ENCODE data around the gene CHD3. TPM values are rescaled to one million over a fixed set of nuclear protein-coding genes. Genes with fewer than 3 reads are reported as not detected.

Gene CHD3
- polyA plus RNA-seq, 1 donor from 2014 or later, result 115 TPM

DNA sequence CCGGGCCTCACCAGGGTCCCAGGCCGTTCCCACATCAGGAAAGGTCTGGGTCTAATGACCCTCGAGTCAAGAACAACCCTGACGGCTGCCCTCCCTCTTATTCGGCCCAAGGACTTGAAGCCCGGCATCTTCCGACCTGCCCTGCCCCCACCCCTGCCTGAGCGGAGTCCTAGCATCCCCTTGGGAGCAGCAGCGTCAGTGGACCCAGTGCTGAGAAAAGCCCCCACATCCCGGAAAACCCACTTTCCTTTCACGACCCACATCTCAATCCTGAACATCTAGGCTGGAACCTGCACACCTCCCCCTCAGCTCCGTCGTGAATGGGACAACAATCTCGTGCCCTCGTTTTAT lies 33.0 kb upstream of the CHD3 start:
- H4K20me1 ChIP-seq (ENCODE audit: insufficient read depth), result peaks cover 20% of the 10 kb centered on the region

DNA sequence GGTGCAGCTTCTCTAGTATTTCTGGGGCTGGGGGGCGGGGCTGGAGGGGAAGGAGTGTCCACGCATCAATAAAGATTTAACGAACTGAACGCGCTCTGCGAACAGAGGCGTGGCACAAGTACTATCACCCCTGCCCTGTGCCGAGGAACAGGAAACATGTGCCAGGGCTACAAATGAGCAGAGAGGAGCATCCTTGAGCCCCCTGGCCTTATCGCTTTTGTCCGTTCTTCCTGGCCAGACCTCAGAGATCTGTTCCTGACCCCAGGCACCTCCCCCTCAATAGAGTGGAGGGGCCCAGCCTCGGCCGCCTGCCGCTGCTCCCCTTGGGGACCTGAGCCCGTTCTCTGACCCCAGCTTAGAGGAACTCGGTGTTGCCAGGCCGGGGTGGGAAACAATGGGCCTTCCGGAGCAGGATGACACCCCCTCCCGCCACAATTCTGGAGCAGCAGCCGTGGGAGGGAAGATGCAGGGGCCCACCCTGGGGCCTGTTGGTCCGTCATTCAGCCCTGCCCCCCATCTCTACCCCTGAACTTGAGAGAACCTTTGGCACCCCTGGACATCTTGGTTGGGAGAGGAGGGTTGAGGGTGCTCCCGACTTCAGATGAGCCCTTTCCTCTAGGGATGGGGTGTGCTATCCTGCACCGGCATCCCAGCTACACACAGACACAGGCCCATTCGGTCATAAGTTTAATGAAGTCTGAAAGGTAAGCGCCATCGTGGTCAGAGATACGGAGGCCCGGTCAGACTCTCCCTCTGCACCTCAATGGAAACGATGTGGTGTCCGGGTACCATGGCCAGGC lies 32.4 kb upstream of the CHD3 start:
- peak overlapping the region; percentile 98 for H3K27ac ChIP-seq (ENCODE audit: low read length)
- no peak for TF ChIP-seq EZH2 (IDR thresholded peaks at IDR 0.05; ENCODE audit: borderline replicate concordance, insufficient read depth, low read length, poor library complexity, severe bottlenecking)
- TF ChIP-seq, protein P1, sequence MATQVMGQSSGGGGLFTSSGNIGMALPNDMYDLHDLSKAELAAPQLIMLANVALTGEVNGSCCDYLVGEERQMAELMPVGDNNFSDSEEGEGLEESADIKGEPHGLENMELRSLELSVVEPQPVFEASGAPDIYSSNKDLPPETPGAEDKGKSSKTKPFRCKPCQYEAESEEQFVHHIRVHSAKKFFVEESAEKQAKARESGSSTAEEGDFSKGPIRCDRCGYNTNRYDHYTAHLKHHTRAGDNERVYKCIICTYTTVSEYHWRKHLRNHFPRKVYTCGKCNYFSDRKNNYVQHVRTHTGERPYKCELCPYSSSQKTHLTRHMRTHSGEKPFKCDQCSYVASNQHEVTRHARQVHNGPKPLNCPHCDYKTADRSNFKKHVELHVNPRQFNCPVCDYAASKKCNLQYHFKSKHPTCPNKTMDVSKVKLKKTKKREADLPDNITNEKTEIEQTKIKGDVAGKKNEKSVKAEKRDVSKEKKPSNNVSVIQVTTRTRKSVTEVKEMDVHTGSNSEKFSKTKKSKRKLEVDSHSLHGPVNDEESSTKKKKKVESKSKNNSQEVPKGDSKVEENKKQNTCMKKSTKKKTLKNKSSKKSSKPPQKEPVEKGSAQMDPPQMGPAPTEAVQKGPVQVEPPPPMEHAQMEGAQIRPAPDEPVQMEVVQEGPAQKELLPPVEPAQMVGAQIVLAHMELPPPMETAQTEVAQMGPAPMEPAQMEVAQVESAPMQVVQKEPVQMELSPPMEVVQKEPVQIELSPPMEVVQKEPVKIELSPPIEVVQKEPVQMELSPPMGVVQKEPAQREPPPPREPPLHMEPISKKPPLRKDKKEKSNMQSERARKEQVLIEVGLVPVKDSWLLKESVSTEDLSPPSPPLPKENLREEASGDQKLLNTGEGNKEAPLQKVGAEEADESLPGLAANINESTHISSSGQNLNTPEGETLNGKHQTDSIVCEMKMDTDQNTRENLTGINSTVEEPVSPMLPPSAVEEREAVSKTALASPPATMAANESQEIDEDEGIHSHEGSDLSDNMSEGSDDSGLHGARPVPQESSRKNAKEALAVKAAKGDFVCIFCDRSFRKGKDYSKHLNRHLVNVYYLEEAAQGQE (IDR thresholded peaks at IDR 0.05; ENCODE audit: borderline replicate concordance), result no peak
- no peak for TF ChIP-seq RAD21 (conservative IDR thresholded peaks at IDR 0.05)
- no peak for TF ChIP-seq EP300 (conservative IDR thresholded peaks at IDR 0.05; ENCODE audit: poor library complexity, severe bottlenecking)
- TF ChIP-seq, protein P2, sequence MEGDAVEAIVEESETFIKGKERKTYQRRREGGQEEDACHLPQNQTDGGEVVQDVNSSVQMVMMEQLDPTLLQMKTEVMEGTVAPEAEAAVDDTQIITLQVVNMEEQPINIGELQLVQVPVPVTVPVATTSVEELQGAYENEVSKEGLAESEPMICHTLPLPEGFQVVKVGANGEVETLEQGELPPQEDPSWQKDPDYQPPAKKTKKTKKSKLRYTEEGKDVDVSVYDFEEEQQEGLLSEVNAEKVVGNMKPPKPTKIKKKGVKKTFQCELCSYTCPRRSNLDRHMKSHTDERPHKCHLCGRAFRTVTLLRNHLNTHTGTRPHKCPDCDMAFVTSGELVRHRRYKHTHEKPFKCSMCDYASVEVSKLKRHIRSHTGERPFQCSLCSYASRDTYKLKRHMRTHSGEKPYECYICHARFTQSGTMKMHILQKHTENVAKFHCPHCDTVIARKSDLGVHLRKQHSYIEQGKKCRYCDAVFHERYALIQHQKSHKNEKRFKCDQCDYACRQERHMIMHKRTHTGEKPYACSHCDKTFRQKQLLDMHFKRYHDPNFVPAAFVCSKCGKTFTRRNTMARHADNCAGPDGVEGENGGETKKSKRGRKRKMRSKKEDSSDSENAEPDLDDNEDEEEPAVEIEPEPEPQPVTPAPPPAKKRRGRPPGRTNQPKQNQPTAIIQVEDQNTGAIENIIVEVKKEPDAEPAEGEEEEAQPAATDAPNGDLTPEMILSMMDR (IDR thresholded peaks at IDR 0.05; ENCODE audit: poor library complexity, severe bottlenecking), result no peak
- TF ChIP-seq TAF1 (IDR thresholded peaks at IDR 0.05; ENCODE audit: low read depth), result no peak
- no peak for TF ChIP-seq POLR2AphosphoS5 (IDR thresholded peaks at IDR 0.05)
- TF ChIP-seq MXI1 (conservative IDR thresholded peaks at IDR 0.05; ENCODE audit: poor library complexity, severe bottlenecking), result no peak
- no peak for TF ChIP-seq SMC3 (conservative IDR thresholded peaks at IDR 0.05; ENCODE audit: poor library complexity)
- H2AFZ ChIP-seq (ENCODE audit: low read depth, low read length), result no peak overlapping the region
- peaks cover 13% of the 10 kb centered on the region for H3F3A ChIP-seq (ENCODE audit: insufficient read depth, low read length, poor library complexity, severe bottlenecking)
- H3K4me3 ChIP-seq (ENCODE audit: low read length), result peak overlapping the region; percentile 85
- H3K4me2 ChIP-seq (ENCODE audit: low read length), result peak overlapping the region; percentile 97
- peaks cover 18% of the 10 kb centered on the region for H3K79me2 ChIP-seq (replicated peaks; ENCODE audit: insufficient read depth, low read length)
- no peaks in the 10 kb centered on the region for H3K9me3 ChIP-seq (ENCODE audit: low read length)
- peak overlapping the region; percentile 92 for H3K9ac ChIP-seq (ENCODE audit: low read length)
- H4K20me1 ChIP-seq (ENCODE audit: insufficient read depth), result peaks cover 16% of the 10 kb centered on the region
- no peaks in the 10 kb centered on the region for H3K27me3 ChIP-seq (ENCODE audit: insufficient read depth, low read depth, low read length)
- H3K36me3 ChIP-seq (ENCODE audit: insufficient read depth, low read length), result peaks cover 3% of the 10 kb centered on the region
- no peaks in the 10 kb centered on the region for H3K9me2 ChIP-seq (ENCODE audit: insufficient read depth, low read length)

More for the DNA sequence above, 33.0 kb upstream of the CHD3 start:
- H3F3A ChIP-seq (ENCODE audit: insufficient read depth, low read length, poor library complexity, severe bottlenecking), result peaks cover 13% of the 10 kb centered on the region
- peak overlapping the region; percentile 19 for H3K4me3 ChIP-seq (ENCODE audit: low read length)
- no peak overlapping the region for H3K27ac ChIP-seq (ENCODE audit: low read length)
- no peak overlapping the region for H3K4me2 ChIP-seq (ENCODE audit: low read length)
- no peaks in the 10 kb centered on the region for H3K9me3 ChIP-seq (ENCODE audit: low read length)
- TF ChIP-seq, protein P2 (IDR thresholded peaks at IDR 0.05; ENCODE audit: poor library complexity, severe bottlenecking), result no peak
- TF ChIP-seq, protein P1 (IDR thresholded peaks at IDR 0.05; ENCODE audit: borderline replicate concordance), result no peak
- TF ChIP-seq POLR2AphosphoS5 (IDR thresholded peaks at IDR 0.05) (no peak), SMC3 (conservative IDR thresholded peaks at IDR 0.05; ENCODE audit: poor library complexity) (no peak), EP300 (conservative IDR thresholded peaks at IDR 0.05; ENCODE audit: poor library complexity, severe bottlenecking) (no peak), MXI1 (conservative IDR thresholded peaks at IDR 0.05; ENCODE audit: poor library complexity, severe bottlenecking) (no peak), EZH2 (IDR thresholded peaks at IDR 0.05; ENCODE audit: borderline replicate concordance, insufficient read depth, low read length, poor library complexity, severe bottlenecking) (no peak), RAD21 (conservative IDR thresholded peaks at IDR 0.05) (no peak), TAF1 (IDR thresholded peaks at IDR 0.05; ENCODE audit: low read depth) (no peak)
- H3K79me2 ChIP-seq (replicated peaks; ENCODE audit: insufficient read depth, low read length), result peaks cover 18% of the 10 kb centered on the region
- H3K36me3 ChIP-seq (ENCODE audit: insufficient read depth, low read length), result peaks cover 8% of the 10 kb centered on the region
- H3K9me2 ChIP-seq (ENCODE audit: insufficient read depth, low read length), result no peaks in the 10 kb centered on the region
- H3K27me3 ChIP-seq (ENCODE audit: insufficient read depth, low read depth, low read length), result no peaks in the 10 kb centered on the region
- no peak overlapping the region for H2AFZ ChIP-seq (ENCODE audit: low read depth, low read length)
- peak overlapping the region; percentile 92 for H3K9ac ChIP-seq (ENCODE audit: low read length)
